Ovary (tissue), 3 donors: ENCODE data around the gene MAS1L.

Experiments
- EP300 ChIP-seq: sonication (generic); formaldehyde crosslinking; IDR thresholded peaks from one replicate; pipeline ENCODE4 v1.6.1; 2017; ENCODE audit warnings: antibody characterized with exemption
- POLR2A ChIP-seq: fragments of 450-650 bp; IDR thresholded peaks from one replicate; pipeline ENCODE4 v1.6.1; 2017; ENCODE audit warnings: antibody characterized with exemption, mild to moderate bottlenecking, moderate library complexity
- TF ChIP-seq, protein P1 (sequence below), 3 donors: fragments of 450-650 bp in 2 of 3; fragments of 200-600 bp in 1 of 3; IDR thresholded peaks; one replicate each; pipeline versions ENCODE4 v1.5.1 to v1.8.0; 2016 to 2022; ENCODE audit warnings: antibody characterized with exemption in 3 of 3, mild to moderate bottlenecking in 1 of 3
- donor health status: DM: no; HTN: no; CAD: no.

DNA sequence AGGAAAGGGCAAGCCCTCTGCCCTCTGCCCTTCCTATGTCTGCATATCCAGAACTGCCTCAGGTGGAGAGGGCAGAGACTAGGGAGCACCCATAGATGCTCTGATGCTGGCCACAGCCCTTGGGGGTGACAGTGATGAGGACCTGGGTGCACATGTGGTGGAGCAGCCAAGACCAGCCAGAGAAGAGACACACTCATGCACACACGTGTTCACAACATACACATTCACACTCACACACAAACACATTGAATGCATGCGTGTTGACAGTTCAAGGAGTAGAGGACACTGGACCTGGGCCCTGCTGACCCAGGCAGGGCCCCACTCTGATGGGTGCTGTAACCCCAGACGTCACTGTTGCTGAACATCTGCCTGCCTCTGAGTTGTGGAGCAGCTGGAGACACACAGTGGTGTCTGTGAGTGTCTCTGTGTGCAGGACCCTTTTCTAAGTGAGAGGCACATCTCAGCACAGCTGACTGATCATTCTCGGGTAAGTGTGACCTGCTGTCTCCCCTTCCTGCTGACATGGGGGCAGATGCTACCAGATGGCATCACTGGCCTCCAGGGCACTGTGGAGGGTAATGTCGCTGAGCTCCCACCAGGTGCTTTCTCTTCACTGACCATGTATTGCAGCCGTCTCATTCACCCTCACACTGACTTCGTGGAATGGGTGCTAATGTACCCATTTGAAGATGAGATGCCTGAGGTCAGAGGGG lies 30.1 kb upstream of the MAS1L start:
- no peak for TF ChIP-seq POLR2A
- TF ChIP-seq, protein P1, sequence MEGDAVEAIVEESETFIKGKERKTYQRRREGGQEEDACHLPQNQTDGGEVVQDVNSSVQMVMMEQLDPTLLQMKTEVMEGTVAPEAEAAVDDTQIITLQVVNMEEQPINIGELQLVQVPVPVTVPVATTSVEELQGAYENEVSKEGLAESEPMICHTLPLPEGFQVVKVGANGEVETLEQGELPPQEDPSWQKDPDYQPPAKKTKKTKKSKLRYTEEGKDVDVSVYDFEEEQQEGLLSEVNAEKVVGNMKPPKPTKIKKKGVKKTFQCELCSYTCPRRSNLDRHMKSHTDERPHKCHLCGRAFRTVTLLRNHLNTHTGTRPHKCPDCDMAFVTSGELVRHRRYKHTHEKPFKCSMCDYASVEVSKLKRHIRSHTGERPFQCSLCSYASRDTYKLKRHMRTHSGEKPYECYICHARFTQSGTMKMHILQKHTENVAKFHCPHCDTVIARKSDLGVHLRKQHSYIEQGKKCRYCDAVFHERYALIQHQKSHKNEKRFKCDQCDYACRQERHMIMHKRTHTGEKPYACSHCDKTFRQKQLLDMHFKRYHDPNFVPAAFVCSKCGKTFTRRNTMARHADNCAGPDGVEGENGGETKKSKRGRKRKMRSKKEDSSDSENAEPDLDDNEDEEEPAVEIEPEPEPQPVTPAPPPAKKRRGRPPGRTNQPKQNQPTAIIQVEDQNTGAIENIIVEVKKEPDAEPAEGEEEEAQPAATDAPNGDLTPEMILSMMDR (IDR thresholded peaks at IDR 0.05) = no peak
- no peak for TF ChIP-seq EP300
